Stimulated activated CD4-positive, alpha-beta T cell treated with anti-CD3 and anti-CD28 coated beads, Interleukin-12 subunit alpha, Interleukin-12 subunit beta, amount 100 ng/mL, for 48 hours (primary cell): ENCODE measurements around the gene PFDN2.

ENCODE experiments used
- DNase-seq, 3 donors: peaks; one replicate each; pipeline ENCODE4 v3.0.0-alpha.2; 2020; ENCODE audit warnings: low read depth in 2 of 3, low spot score in 1 of 3

The PFDN2 gene

GRCh38 chr1:161117759-161118581 is at the start of gene PFDN2, which contains the start of gene NIT1:
TSS of gene PFDN2 (minus strand) at chr1:161118037. CDS start at chr1:161118026, 11 bp downstream.
TSS of gene NIT1 (plus strand) at chr1:161118105. CDS start at chr1:161118177, 72 bp downstream.
- DNase-seq: peak; percentile 74 to 86 (median 76)

GRCh38 chr1:161166669-161167548 is 49.1 kb upstream of the PFDN2 start:
- DNase-seq: no peak

GRCh38 chr1:161165742-161166668 is 48.2 kb upstream of the PFDN2 start, which contains the start of gene PPOX:
TSS of gene PPOX (plus strand) at chr1:161166426. CDS start at chr1:161166848, 422 bp downstream.
- peak; percentile 85 to 90 (median 89) for DNase-seq

GRCh38 chr1:161164901-161165610 is 47.2 kb upstream of the PFDN2 start:
- no peak for DNase-seq

DNA sequence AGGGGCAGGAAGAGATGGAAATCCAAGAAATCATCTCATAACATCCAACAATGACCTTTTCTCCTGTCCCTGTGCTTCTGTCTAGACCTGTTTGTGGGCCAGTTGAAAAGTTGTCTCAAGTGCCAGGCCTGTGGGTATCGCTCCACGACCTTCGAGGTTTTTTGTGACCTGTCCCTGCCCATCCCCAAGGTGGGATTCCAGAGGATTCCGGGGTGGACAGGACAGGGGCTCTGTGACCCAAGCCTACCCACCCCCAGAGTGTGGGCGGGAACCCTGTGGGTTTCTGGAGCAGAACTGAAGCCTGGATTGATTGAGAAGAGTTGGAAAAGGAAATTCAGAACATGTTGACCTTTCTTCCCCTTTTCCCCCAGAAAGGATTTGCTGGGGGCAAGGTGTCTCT is 46.0 kb upstream of the PFDN2 start:
- no peak for DNase-seq

- DNase-seq: no peak
Measured at GRCh38 chr1:161162806-161163205, 45.0 kb upstream of the PFDN2 start.

DNA sequence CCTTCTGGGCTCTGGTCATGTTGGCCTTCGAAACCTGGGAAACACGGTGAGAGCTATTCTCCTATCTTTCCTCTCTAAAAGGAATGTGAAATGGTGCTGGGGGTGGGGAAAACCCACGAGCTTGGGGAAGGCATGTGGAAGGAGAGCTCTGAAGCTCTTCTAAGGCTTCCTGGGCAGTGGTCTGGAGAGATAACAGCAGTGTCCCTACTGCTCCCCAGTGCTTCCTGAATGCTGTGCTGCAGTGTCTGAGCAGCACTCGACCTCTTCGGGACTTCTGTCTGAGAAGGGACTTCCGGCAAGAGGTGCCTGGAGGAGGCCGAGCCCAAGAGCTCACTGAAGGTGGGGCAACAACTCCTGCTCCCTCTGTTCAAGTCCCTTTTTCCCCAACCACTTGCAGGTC is 44.2 kb upstream of the PFDN2 start:
- no peak for DNase-seq

- DNase-seq: no peak
Measured at GRCh38 chr1:161161652-161162051, 43.8 kb upstream of the PFDN2 start.

DNA sequence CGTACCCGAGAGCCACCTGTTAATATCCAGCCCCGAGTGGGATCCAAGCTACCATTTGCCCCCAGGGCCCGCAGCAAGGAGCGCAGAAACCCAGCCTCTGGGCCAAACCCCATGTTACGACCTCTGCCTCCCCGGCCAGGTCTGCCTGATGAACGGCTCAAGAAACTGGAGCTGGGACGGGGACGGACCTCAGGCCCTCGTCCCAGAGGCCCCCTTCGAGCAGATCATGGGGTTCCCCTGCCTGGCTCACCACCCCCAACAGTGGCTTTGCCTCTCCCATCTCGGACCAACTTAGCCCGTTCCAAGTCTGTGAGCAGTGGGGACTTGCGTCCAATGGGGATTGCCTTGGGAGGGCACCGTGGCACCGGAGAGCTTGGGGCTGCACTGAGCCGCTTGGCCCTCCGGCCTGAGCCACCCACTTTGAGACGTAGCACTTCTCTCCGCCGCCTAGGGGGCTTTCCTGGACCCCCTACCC is 42.9 kb upstream of the PFDN2 start:
- DNase-seq: no peak

- no peak for DNase-seq
Measured at GRCh38 chr1:161159913-161160243, 42.0 kb upstream of the PFDN2 start.

DNA sequence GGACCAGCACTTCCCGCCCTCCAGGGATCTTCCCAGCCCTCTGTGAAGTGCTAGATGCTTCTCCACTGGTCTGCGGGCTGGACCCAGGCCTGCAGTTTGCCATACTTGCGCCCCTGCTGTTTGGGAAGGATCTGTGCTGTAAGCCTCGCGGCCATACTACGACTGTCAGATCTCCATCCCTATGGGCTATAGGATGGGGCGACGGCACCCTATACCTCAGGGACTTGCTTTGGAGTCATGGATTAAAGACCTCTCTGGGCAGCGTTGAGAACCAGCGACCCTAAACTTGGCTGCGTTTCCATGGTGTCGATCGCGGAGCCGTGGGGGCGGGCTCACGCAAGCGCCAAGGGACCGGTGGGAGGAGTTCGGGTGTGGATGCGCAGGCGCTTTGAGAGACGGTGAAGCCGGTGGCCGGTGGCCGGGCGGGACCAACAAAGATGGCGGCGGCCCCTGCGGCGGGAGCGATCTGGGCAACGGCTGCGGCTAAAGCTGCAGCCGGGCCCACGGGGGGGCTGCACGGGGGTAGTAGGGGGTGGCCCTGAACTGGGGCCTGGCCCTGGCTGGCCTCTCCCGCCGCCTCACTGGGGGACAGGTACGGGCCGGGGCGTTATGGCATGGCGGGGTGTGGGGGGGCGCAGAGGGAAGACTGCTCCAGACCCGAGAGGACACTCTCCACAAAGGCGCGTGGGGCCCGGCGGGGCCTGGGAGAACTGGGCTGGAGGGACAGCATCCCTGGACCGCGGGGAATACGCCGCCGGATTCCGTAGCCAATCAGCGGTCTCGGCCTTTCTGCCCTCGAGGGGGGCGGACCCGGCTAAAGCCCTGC is 41.5 kb upstream of the PFDN2 start, which contains the start of gene USP21:
Gene USP21, plus strand, starts transcription at position 414 of the 826 bp plus-strand sequence. CDS start 1,141 bp downstream, outside the sequence.
- peak; percentile 85 to 92 (median 86) for DNase-seq

DNA sequence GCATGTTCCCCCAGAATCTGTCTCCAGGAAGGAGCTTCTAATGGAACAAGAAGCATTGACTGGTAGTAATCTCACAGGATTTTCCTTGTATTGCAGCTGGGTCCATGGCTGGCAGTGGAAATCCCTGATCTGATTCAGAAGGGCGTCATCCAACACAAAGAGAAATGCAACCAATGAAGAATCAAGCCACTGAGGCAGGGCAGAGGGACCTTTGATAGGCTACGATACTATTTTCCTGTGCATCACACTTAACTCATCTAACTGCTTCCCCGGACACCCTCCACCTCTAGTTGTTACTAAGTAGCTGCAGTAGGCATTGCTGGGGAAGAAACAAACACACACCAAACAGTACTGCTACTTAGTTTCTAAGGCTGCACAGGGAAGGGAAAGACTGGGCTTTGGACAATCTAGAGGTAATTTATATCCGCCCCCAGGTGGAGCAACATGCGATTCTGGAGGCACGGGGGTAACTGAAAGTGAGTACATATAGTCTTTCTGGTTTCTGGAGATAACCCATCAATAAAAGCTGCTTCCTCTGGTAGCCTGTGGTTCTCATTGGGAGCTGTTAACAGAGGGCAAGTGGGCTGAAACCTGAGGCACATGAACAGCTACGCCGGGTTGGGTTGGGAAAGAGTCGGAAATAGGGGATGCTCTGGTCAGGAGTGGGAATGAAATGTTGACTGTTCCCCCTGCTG is 40.6 kb upstream of the PFDN2 start:
- DNase-seq: no peak

- no peak for DNase-seq
Measured at GRCh38 chr1:161157867-161158266, 40.0 kb upstream of the PFDN2 start.

GRCh38 chr1:161153682-161154337 is 36.0 kb upstream of the PFDN2 start, which contains the start of gene UFC1:
TSS of gene UFC1 (plus strand) at chr1:161153978. CDS start at chr1:161153998, 20 bp downstream.
- peak; percentile 64 to 76 (median 75) for DNase-seq

- DNase-seq: no peak
Measured at GRCh38 chr1:161153176-161153575, 35.3 kb upstream of the PFDN2 start.

DNA sequence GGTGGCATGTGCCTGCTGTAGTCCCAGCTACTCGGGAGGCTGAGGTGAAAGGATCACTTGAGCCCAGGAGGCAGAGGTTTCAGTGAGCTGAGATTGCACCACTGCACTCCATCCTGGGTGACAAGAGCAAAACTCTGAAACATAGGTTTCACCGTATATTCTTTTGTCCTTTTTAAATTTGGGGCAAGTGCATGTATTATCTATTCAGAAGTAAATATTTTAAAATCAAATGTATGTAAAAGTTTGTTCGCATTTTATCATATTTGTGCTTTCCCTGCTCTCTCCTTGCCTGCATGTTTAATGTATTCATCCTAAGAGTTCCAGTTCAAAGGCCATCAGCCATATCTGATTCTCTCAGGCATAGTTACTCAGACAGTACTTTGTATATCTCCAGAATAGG is 28.0 kb upstream of the PFDN2 start:
- no peak for DNase-seq

DNA sequence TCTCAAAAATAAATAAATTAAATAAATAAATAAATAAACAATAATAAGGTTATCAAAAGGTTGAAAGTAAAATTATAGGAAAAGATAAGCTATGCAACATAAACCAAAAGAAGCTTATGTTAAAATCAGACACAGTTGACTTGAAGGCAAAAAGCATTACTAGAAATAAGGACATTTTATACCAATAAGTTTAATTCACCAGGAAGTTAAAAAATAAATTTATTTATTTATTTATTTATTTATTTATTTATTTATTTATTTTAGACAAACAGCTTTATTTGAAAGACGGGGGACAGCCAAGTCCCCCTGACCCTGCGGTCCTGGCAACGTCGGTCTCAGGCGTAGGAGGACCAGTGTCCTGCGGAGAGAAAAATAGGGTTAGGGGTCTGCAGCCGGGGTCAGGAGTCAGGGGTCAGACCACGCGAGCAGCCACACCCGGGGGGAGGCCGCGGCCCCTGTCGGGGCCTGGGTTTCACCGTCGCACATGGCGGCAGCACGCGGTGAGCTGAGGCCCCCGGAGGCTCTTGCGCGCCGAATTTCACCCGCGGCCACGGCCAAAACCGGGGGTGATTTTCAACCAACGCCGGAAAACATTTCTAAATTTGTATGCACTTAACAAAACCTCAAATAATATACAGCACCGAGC is 23.0 kb upstream of the PFDN2 start:
- DNase-seq: no peak
